NT2/D1 (cell line): ENCODE results near the gene GTF3C5.

ENCODE experiments used
- DNase-seq: peaks from one replicate; pipeline ENCODE4 v3.0.0-alpha.2; 2011; ENCODE audit warnings: low read depth, low spot score
- H3K27me3 ChIP-seq: 2 replicates; pipeline ENCODE4 v1.6.0; 2011; ENCODE audit warnings: mild to moderate bottlenecking; ENCODE audit not compliant: insufficient read length, insufficient read depth
- H3K36me3 ChIP-seq: 2 replicates; pipeline ENCODE4 v1.6.1; 2011; ENCODE audit warnings: mild to moderate bottlenecking, low read length, mixed read lengths; ENCODE audit not compliant: insufficient read depth, insufficient read length
- H3K4me1 ChIP-seq: 2 replicates; pipeline ENCODE4 v1.5.1; 2011; ENCODE audit not compliant: insufficient read depth, insufficient read length
- H3K4me3 ChIP-seq: 2 replicates; pipeline ENCODE4 v1.5.1; 2011; ENCODE audit warnings: low read depth; ENCODE audit not compliant: insufficient read length
- H3K9ac ChIP-seq: 2 replicates; pipeline ENCODE4 v1.6.0; 2011; ENCODE audit warnings: low read depth; ENCODE audit not compliant: insufficient read length
- H3K9me3 ChIP-seq: 2 replicates; pipeline ENCODE4 v1.5.1; 2011; ENCODE audit warnings: mild to moderate bottlenecking, low read length; ENCODE audit not compliant: insufficient read depth
- SUZ12 ChIP-seq: IDR thresholded peaks from 2 replicates; pipeline ENCODE4 v1.6.1; 2011; ENCODE audit not compliant: insufficient read length, insufficient read depth; ENCODE audit errors: extremely low read depth
- YY1 ChIP-seq: IDR thresholded peaks from 2 replicates; pipeline ENCODE4 v1.6.1; 2011; ENCODE audit not compliant: insufficient read length, insufficient read depth
- ZNF274 ChIP-seq: IDR thresholded peaks from 2 replicates; pipeline ENCODE4 v1.6.1; 2011; ENCODE audit warnings: mild to moderate bottlenecking, low read depth, low read length

GTF3C5 gene

DNA sequence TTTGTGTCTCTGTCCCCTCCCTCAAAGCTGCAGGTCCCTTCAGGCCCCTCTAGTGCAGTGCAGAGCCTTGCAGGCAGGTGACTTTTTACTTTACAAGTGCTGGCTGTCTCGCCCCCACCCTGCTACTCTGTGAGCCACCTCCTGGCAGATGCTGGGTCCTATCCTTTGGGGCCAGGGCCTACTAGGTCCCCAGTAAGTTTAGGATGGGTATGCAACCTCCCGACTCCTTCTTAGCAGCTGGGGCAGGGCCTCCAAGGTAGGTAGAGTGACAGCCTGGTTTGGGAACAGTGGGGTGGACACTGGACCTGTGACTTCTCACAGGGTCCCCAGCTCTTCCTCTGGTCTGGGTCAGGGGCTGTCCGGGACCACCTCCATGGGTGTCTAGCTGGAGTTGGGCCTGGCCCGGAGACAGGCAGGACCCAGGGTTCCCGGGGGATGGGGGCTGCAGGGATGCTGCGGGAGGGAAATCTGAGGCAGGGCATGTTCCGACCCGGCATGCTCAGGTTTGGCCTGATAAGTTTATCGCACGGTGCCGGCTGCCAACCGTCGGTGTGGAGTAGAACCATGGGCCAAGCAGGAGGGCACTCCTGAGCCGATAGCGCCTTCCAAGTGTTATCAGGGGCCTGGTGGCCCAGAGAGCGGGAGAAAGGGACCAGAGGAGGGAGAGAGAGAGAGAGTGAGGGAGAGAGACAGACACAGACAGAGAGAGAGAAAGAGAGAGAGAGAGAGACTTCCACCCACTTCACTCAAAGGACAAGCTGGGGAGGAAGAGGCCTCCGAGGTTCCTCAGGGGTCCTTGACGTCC is 31.8 kb upstream of the GTF3C5 start:
- no peaks in the 10 kb centered on the region for H3K9me3 ChIP-seq
- no peaks in the 10 kb centered on the region for H3K36me3 ChIP-seq
- H3K4me1 ChIP-seq, result peaks cover 24% of the 10 kb centered on the region
- TF ChIP-seq ZNF274 (no peak), SUZ12 (no peak), YY1 (no peak)
- no peak for DNase-seq
- H3K27me3 ChIP-seq, result peaks cover 64% of the 10 kb centered on the region
- H3K9ac ChIP-seq, result no peak overlapping the region
- no peak overlapping the region for H3K4me3 ChIP-seq

DNA sequence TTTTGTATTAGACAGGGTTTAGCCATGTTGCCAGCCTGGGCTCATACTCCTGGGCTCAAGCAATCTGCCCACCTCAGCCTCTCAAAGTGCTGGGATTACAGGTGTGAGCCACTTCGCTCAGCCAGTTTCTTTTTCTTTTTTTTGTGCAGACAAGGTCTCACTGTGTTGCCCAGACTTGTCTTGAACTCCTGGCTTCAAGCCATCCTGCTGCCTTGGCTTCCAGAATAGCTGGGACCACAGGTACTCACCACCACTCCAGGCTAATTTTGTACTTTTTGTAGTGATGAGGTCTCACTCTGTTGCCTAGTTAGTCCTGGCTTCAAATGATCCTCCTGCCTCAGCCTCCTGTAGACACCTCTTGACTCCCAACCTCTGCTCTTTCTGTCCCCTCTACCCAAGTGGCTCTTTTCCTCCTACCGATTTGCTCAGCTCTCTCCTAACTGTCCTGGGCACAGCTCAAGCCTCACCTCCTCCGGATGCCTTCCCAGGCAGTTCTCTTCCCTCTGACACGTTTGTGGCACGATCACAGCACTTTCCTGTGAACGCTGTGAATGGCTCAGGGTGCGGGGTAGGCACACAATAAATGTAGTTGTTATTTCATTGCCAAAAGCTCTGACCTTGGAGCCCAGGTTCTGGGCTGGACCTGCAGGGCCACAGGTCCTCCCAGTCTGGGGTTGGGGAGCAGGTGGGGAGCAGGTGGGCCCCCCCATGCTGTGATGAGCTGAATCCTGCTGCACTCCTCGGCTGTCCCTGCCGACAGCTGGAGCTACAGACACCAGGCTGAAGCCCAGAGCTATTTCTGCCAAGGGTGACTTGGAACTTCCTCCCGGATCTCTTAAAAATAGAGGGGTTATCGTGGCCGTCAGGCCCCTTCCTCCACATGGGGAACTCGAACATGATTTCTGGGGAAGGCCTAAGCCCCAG is 28.4 kb upstream of the GTF3C5 start:
- no peak for TF ChIP-seq YY1
- no peak for TF ChIP-seq SUZ12
- no peak for TF ChIP-seq ZNF274
- H3K9ac ChIP-seq, result no peak overlapping the region
- DNase-seq, result no peak
- H3K9me3 ChIP-seq, result 0 out of 2 replicates have a peak, but pooled peaks cover 7% of the 10 kb centered on the region
- peaks cover 83% of the 10 kb centered on the region for H3K27me3 ChIP-seq
- no peaks in the 10 kb centered on the region for H3K36me3 ChIP-seq
- H3K4me1 ChIP-seq, result peaks cover 28% of the 10 kb centered on the region
- no peak overlapping the region for H3K4me3 ChIP-seq

DNA sequence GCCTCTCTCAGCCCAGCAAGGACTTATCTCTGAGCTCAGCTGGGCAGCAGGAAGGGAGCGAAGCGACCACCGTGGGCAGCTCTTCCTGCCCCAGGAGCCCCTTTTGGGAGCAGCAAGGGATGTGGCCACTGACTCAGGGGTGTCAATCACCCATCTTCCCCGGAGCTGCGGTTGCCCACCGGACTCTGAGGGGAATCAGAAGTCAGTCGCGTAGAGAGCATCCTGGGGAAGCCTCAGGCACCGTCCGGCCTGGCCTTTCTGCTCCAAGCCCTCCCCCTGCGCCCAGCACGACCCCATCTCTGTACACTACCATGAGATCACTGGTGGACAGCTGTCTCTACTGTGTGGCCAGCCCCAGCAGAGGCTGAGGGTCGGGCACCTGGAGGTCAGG is 27.7 kb upstream of the GTF3C5 start:
- no peak for TF ChIP-seq SUZ12
- TF ChIP-seq YY1, result no peak
- Histone ChIP-seq H3K9me3 (0 out of 2 replicates have a peak, but pooled peaks cover 7% of the 10 kb centered on the region), H3K4me3 (no peak overlapping the region), H3K9ac (no peak overlapping the region), H3K36me3 (no peaks in the 10 kb centered on the region), H3K4me1 (peaks cover 28% of the 10 kb centered on the region), H3K27me3 (peaks cover 88% of the 10 kb centered on the region)
- no peak for DNase-seq

DNA sequence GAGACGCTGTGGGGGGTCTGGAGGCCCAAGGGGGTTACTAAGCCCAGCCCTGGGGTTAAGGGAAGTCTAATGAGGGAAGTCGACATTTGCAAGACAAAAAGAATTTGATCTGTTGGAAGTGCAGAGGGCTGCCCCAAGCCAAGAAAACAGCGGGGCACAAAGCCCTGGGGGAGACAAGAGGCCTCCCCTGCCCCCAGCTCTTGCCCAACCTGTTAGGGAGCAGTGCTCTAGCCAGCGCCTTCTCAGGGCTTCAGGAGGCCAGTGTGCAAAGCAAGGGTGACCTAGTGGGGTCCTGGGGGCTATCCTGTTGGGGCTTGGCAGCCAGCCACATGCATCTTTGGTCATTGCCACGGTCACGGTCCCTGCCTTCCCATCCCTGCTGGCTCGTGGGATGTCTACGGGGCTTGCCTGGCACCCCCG is 27.1 kb upstream of the GTF3C5 start:
- peak overlapping the region; percentile 13 for H3K9ac ChIP-seq
- H3K4me3 ChIP-seq, result no peak overlapping the region
- H3K9me3 ChIP-seq, result 0 out of 2 replicates have a peak, but pooled peaks cover 7% of the 10 kb centered on the region
- no peaks in the 10 kb centered on the region for H3K36me3 ChIP-seq
- TF ChIP-seq ZNF274 (no peak), SUZ12 (no peak), YY1 (no peak)
- H3K4me1 ChIP-seq, result peaks cover 28% of the 10 kb centered on the region
- peak; percentile 65 for DNase-seq
- peaks cover 93% of the 10 kb centered on the region for H3K27me3 ChIP-seq

DNA sequence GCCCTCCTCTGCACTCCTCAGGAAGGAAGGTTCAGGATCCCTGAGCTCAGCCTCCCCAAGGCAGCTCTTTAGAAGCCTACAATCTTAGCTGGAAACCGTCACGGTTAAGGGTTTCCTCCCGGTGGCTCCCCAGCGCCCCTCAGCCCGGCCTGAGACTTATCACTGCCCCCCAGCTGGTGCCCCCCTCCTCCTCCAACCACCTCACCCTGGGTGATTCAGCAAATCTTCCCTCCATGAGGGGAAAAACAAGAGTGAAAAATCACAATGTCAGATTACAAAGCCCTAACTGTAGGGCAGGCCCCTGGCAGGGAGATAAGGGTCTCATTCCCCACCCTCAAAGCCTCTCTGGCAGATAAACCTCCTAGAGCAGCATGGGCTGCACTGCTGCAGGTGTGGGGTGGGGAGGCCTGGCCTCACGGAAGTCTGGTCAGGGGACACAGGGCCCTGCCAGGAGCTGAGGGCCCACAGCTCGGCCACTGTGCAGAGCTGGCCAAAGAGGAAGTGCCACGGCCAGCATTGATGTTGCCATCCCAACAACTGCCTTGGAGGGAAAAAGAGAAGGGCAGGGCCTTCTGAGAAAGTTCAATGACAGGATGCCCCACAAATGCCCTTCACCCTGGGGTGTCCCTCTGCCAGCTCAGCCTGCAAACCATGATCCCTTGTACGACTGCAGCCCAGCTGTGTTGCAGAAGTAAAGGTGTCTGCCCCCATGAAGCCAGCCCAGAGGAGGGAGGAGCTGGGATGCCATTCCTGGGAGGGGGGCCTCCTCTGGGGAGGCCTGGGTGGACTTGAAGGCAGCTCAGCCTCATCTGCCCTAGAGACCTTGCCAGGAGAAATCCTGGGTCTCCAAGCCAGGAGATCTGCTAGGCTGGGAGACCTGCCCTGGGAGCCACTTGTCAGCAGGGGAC is 26.5 kb upstream of the GTF3C5 start:
- Histone ChIP-seq H3K27me3 (peaks cover 93% of the 10 kb centered on the region), H3K9ac (peak overlapping the region; percentile 13), H3K4me3 (no peak overlapping the region), H3K9me3 (0 out of 2 replicates have a peak, but pooled peaks cover 7% of the 10 kb centered on the region), H3K4me1 (peaks cover 28% of the 10 kb centered on the region), H3K36me3 (no peaks in the 10 kb centered on the region)
- DNase-seq, result no peak
- TF ChIP-seq SUZ12 (no peak), ZNF274 (no peak), YY1 (no peak)

DNA sequence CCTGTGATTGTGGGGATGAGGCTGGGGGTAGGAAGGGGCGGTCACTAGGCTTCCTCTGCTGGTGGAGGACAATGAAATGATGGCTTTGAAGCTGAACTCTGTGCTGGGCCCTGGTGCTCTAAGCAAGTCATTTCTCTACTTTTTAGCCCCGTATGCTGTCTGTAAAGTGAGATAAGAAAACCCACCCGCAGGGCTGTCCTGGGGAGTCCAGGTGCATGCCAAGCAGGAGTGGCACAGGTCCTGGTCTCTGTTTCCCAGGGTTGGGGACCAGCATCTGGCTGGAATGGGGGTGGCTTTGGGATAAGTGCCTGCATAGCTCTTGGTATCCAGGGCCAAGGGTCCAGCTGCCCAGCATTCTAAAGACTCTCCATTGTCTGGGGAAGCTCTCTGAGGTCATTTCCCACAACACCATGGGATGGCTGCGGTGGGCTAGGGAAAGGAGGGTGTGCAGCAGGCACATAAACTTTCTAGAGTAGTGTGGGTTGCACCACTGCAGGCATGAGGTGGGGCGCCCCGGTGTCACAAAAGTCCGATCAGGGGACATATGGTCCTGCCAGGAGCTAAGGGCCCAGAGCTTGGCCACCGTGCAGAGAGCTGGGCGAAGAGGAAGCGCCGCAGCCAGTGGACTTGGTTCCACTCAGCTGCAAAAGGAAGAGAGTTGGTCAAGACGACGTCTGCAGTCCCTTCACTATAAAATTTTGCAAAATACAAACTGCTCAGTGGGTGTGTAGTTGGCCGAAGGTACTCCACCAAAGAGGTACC is 25.6 kb upstream of the GTF3C5 start:
- Histone ChIP-seq H3K9ac (no peak overlapping the region), H3K4me3 (no peak overlapping the region), H3K4me1 (peaks cover 28% of the 10 kb centered on the region), H3K36me3 (no peaks in the 10 kb centered on the region), H3K9me3 (0 out of 2 replicates have a peak, but pooled peaks cover 7% of the 10 kb centered on the region), H3K27me3 (peaks cover 93% of the 10 kb centered on the region)
- TF ChIP-seq YY1, result no peak
- no peak for DNase-seq
